CD14-positive monocyte (primary cell): ENCODE results near the gene ZNF423. TPM values are rescaled to one million over a fixed set of nuclear protein-coding genes. Genes with fewer than 3 reads are reported as not detected.

ENCODE experiments used
- DNase-seq, 3 donors: peaks; one replicate each; pipeline ENCODE4 v3.0.0-alpha.2; 2011 to 2022
- H2AFZ ChIP-seq: 2 replicates; pipeline ENCODE4 v1.6.0; 2012; ENCODE audit warnings: mild to moderate bottlenecking, low read depth, low read length, inconsistent platforms; ENCODE audit not compliant: insufficient read depth, poor library complexity, severe bottlenecking
- H3K27ac ChIP-seq, 2 donors: 1 replicate in 1 of 2; 2 replicates in 1 of 2; pipeline ENCODE4 v1.5.1; 2012 to 2013; ENCODE audit warnings: low read length in 2 of 2, control low read depth in 1 of 2, inconsistent platforms in 1 of 2, low read depth in 1 of 2, mild to moderate bottlenecking in 1 of 2
- H3K27me3 ChIP-seq, 2 donors: one replicate each; pipeline versions ENCODE4 v1.6.0 to v1.6.1; 2011 to 2013; ENCODE audit warnings: low read length in 2 of 2; ENCODE audit not compliant: control insufficient read depth in 2 of 2, insufficient read depth in 2 of 2
- H3K36me3 ChIP-seq, 2 donors: replicated peaks in 1 of 2; 1 replicate in 1 of 2; 2 replicates in 1 of 2; pipeline versions ENCODE4 v1.5.1 to v1.6.1; 2012 to 2013; ENCODE audit warnings: low read length in 2 of 2, control low read depth in 1 of 2, inconsistent platforms in 1 of 2, mild to moderate bottlenecking in 1 of 2; ENCODE audit not compliant: insufficient read depth in 2 of 2, control insufficient read depth in 1 of 2
- H3K4me1 ChIP-seq, 2 donors: 1 replicate in 1 of 2; 2 replicates in 1 of 2; pipeline versions ENCODE4 v1.5.1 to v1.6.1; 2012 to 2013; ENCODE audit warnings: low read length in 2 of 2, control low read depth in 1 of 2, inconsistent platforms in 1 of 2, mild to moderate bottlenecking in 1 of 2, moderate library complexity in 1 of 2; ENCODE audit not compliant: insufficient read depth in 2 of 2, control insufficient read depth in 1 of 2
- H3K4me2 ChIP-seq: replicated peaks from 2 replicates; pipeline ENCODE3; 2012; ENCODE audit warnings: low read length, moderate library complexity, mild to moderate bottlenecking; ENCODE audit not compliant: poor library complexity, severe bottlenecking; ENCODE audit errors: extremely low read depth
- H3K4me3 ChIP-seq, 3 experiments: fragments of 200-600 bp in 1 of 3; sonication (generic) in 1 of 3; replicated peaks in 1 of 3; 1 replicate in 2 of 3; 2 replicates in 1 of 3; pipeline ENCODE4 v1.5.1; 2011 to 2013; ENCODE audit warnings: low read length in 3 of 3, mild to moderate bottlenecking in 3 of 3, control low read depth in 2 of 3, low read depth in 2 of 3, inconsistent platforms in 1 of 3, moderate library complexity in 1 of 3
- H3K79me2 ChIP-seq: 2 replicates; pipeline ENCODE4 v1.6.0; 2012; ENCODE audit warnings: mild to moderate bottlenecking, control low read depth, inconsistent platforms, low read length, moderate library complexity; ENCODE audit not compliant: insufficient read depth
- H3K9ac ChIP-seq: 2 replicates; pipeline ENCODE4 v1.6.0; 2017; ENCODE audit warnings: low read length, mild to moderate bottlenecking; ENCODE audit not compliant: insufficient read depth, poor library complexity, severe bottlenecking
- H3K9me3 ChIP-seq, 2 donors: replicated peaks in 1 of 2; 1 replicate in 1 of 2; 2 replicates in 1 of 2; pipeline versions ENCODE4 v1.5.1 to v1.6.1; 2012 to 2013; ENCODE audit warnings: low read length in 2 of 2, control low read depth in 1 of 2; ENCODE audit not compliant: control insufficient read depth in 1 of 2, insufficient read depth in 1 of 2
- H4K20me1 ChIP-seq: 2 replicates; pipeline ENCODE4 v1.6.0; 2012; ENCODE audit warnings: mild to moderate bottlenecking, low read length, control low read depth, moderate library complexity; ENCODE audit not compliant: insufficient read depth
- H3K27ac Mint-ChIP-seq, 7 donors: one replicate each; pipeline ENCODE4 v1.8.0; 2020; ENCODE audit warnings: mild to moderate bottlenecking in 7 of 7, mixed read lengths in 7 of 7, moderate library complexity in 6 of 7, inconsistent platforms in 2 of 7
- H3K27me3 Mint-ChIP-seq, 3 donors: one replicate each; pipeline ENCODE4 v1.8.0; 2021 to 2022; ENCODE audit warnings: low read depth in 3 of 3, mild to moderate bottlenecking in 3 of 3, mixed read lengths in 3 of 3, moderate library complexity in 3 of 3, inconsistent platforms in 1 of 3
- H3K36me3 Mint-ChIP-seq, 2 donors: one replicate each; pipeline ENCODE4 v1.8.0; 2020; ENCODE audit warnings: mixed read lengths in 2 of 2, inconsistent platforms in 1 of 2, mild to moderate bottlenecking in 1 of 2
- H3K4me1 Mint-ChIP-seq: one replicate; pipeline ENCODE4 v1.8.0; 2020; ENCODE audit warnings: mild to moderate bottlenecking, mixed read lengths
- H3K4me3 Mint-ChIP-seq, 2 donors: one replicate each; pipeline ENCODE4 v1.8.0; 2020; ENCODE audit warnings: mild to moderate bottlenecking in 2 of 2, mixed read lengths in 2 of 2, moderate library complexity in 1 of 2
- H3K9me3 Mint-ChIP-seq, 7 donors: one replicate each; pipeline ENCODE4 v1.8.0; 2020 to 2022; ENCODE audit warnings: mixed read lengths in 7 of 7, mild to moderate bottlenecking in 6 of 7, moderate library complexity in 6 of 7, inconsistent platforms in 2 of 7
- CTCF ChIP-seq: fragments of 200-600 bp; IDR thresholded peaks from one replicate; pipeline ENCODE4 v1.8.0; 2022; ENCODE audit warnings: antibody characterized with exemption, mild to moderate bottlenecking
- WGBS: methylation state at CpG from one replicate; pipeline ENCODE4 v1.1.5; 2013; ENCODE audit warnings: missing lambda C conversion rate; ENCODE audit not compliant: insufficient coverage; 5-methylcytosine and 5-hydroxymethylcytosine counted together
- intact Hi-C, 2 donors: fragments of 100-400 bp; cut with micrococcal nuclease; formaldehyde crosslinking; loops; one replicate each; pipeline versions ENCODE4 v1.15.0 to v1.15.1; 2023
- polyA plus RNA-seq, 3 donors: library from polyadenylated mRNA; depleted of rRNA in 1 of 3; unstranded in 2 of 3; stranded (reverse) in 1 of 3; fragments of 300-500 nt in 2 of 3; fragments of >200 nt in 1 of 3; fragmentation: Illumina TruSeq in 2 of 3; gene quantifications; 1 replicate in 2 of 3; 2 replicates in 1 of 3; pipeline ENCODE4 v1.2.3, GENCODE V29; 2012 to 2021

The ZNF423 gene
- polyA plus RNA-seq, 3 donors: not detected

GRCh38 chr16:49493836-49494235, 362.1 kb downstream of the ZNF423 start:
- H3K79me2 ChIP-seq: no peaks in the 10 kb centered on the region
- H3K4me3 Mint-ChIP-seq: no peak overlapping the region
- H3K4me1 Mint-ChIP-seq: peaks cover 2% of the 10 kb centered on the region
- no peak overlapping the region for H3K27ac ChIP-seq
- H3K36me3 Mint-ChIP-seq: no peaks in the 10 kb centered on the region
- no peak overlapping the region for H3K4me3 ChIP-seq
- WGBS: no CpG with 5 or more reads among the region's 2 CpGs
- H3K9ac ChIP-seq: no peak overlapping the region
- peaks cover 0 to 7% of the 10 kb centered on the region in 2 donors for H3K4me1 ChIP-seq
- no peak overlapping the region for H2AFZ ChIP-seq
- peaks cover 0 to 5% (median 0%) of the 10 kb centered on the region in 7 donors for H3K9me3 Mint-ChIP-seq
- intact Hi-C loops: loop anchor here (5.0 to 10.0 kb wide), 2 partner anchors 98 to 101 kb away; no protein-coding TSS in a partner anchor
- peaks cover 0 to 13% (median 0%) of the 10 kb centered on the region in 3 donors for H3K27me3 Mint-ChIP-seq
- no peak for TF ChIP-seq CTCF
- DNase-seq: no peak
- H3K4me2 ChIP-seq: no peak overlapping the region
- no peaks in the 10 kb centered on the region for H3K36me3 ChIP-seq
- H4K20me1 ChIP-seq: no peaks in the 10 kb centered on the region
- no peaks in the 10 kb centered on the region for H3K9me3 ChIP-seq
- no peaks in the 10 kb centered on the region for H3K27me3 ChIP-seq
- H3K27ac Mint-ChIP-seq: no peak overlapping the region

GRCh38 chr16:49492896-49493626, 362.9 kb downstream of the ZNF423 start:
- H3K4me3 ChIP-seq: no peak overlapping the region
- TF ChIP-seq CTCF: no peak
- no peak overlapping the region for H3K4me2 ChIP-seq
- intact Hi-C loops: loop anchor here (5.0 to 10.0 kb wide), 2 partner anchors 99 to 102 kb away; no protein-coding TSS in a partner anchor
- 97% methylated on average over 14 of the region's 16 CpGs for WGBS
- Mint-ChIP-seq H3K4me1 (peaks cover 2% of the 10 kb centered on the region), H3K9me3 (peaks cover 0 to 5% (median 0%) of the 10 kb centered on the region in 7 donors), H3K36me3 (no peaks in the 10 kb centered on the region), H3K4me3 (no peak overlapping the region), H3K27ac (no peak overlapping the region), H3K27me3 (peaks cover 0 to 13% (median 0%) of the 10 kb centered on the region in 3 donors)
- H2AFZ ChIP-seq: no peak overlapping the region
- H3K9me3 ChIP-seq: no peaks in the 10 kb centered on the region
- H3K9ac ChIP-seq: no peak overlapping the region
- peaks cover 0 to 7% of the 10 kb centered on the region in 2 donors for H3K4me1 ChIP-seq
- no peak for DNase-seq
- no peaks in the 10 kb centered on the region for H4K20me1 ChIP-seq
- H3K36me3 ChIP-seq: no peaks in the 10 kb centered on the region
- no peaks in the 10 kb centered on the region for H3K27me3 ChIP-seq
- no peak overlapping the region for H3K27ac ChIP-seq
- no peaks in the 10 kb centered on the region for H3K79me2 ChIP-seq
